ENCODE measurements around the gene RAB37.

DNA sequence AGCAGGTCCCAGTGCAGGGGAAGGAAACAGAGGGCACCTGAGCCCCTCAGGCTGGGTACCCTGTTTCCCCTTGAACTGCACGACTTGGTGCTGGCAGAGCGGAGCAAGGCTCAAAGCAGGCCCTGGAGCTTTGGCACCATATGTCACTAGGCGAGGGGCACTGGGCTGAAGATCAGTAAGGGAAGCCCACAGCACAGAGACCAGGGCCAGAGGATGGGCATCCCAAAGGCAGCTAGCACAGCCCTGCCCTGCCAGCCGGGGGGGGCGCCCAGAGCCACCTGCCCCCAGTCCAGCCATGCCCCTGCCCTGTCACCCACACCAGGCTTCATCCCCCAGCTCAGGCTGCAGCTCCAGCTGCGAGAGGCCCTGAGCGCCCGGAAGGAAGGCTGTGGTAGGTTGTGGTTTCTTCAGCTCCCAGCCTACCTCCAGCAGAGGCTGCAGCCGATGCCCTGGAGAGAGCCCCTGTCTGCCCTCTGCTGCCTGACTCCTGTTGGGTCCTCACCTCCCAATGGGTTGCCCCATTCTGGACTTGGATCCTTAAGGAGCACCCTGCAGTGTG, 22.3 kb downstream of the RAB37 start:
- TF ChIP-seq POLR2A (IDR thresholded peaks at IDR 0.05): no peak
- TF ChIP-seq, protein P1, sequence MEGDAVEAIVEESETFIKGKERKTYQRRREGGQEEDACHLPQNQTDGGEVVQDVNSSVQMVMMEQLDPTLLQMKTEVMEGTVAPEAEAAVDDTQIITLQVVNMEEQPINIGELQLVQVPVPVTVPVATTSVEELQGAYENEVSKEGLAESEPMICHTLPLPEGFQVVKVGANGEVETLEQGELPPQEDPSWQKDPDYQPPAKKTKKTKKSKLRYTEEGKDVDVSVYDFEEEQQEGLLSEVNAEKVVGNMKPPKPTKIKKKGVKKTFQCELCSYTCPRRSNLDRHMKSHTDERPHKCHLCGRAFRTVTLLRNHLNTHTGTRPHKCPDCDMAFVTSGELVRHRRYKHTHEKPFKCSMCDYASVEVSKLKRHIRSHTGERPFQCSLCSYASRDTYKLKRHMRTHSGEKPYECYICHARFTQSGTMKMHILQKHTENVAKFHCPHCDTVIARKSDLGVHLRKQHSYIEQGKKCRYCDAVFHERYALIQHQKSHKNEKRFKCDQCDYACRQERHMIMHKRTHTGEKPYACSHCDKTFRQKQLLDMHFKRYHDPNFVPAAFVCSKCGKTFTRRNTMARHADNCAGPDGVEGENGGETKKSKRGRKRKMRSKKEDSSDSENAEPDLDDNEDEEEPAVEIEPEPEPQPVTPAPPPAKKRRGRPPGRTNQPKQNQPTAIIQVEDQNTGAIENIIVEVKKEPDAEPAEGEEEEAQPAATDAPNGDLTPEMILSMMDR (IDR thresholded peaks at IDR 0.05): no peak
- no peak for TF ChIP-seq EP300 (IDR thresholded peaks at IDR 0.05)

All from tibial nerve (tissue), 4 donors.